Neural progenitor cell (in vitro differentiated cells): Measurements from ENCODE around the gene ADGRL1.
A peak's percentile ranks its signal among the peaks of the same experiment; 100 is the strongest.
"Not testable (repeated sequence)": the region's sequence is repeated elsewhere in the genome, so short reads cannot be mapped to it uniquely, and the experiment has no call there.

Source experiments
- EZH2phosphoT487 ChIP-seq: fragments of 200-600 bp; sonication (generic); IDR thresholded peaks from 2 replicates; pipeline ENCODE4 v1.6.1; 2017; ENCODE audit warnings: antibody characterized with exemption
- TF ChIP-seq, protein P1 (sequence below): fragments of 200-600 bp; sonication (generic); IDR thresholded peaks from 2 replicates; pipeline ENCODE4 v1.5.1; 2017; ENCODE audit warnings: antibody characterized with exemption, mild to moderate bottlenecking

DNA sequence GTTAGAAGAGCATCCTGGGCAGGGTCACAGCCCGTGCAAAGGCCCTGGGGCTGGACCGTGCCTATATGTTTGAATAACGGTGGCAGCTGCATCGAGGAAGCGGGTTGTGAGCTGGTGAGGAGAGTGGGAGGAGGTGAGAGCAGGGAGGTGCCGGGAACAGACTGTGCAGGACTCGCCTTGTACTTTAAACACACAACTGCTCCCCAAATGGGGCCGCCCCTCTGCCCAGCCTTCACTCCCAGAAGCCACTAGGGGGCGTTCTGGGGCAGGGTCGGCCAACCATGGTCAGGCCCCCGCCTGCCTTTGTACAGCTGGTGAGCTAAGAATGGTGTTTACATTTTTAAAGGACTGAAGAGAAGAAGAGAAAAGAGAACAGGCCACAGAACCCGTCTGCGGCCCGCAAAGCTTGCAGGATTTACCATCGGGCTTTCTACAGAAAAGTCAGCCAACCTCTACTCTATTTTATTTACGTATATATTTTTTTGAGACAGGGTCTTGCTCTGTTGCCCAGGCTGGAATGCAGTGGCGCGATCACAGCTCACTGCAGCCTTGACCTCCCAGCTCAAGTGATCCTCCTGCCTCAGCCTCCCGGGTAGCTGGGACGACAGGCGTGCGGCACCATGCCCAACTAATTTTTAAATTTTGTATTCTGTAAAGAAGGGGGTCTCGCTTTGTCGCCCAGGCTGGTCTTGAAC, 5.7 kb downstream of the ADGRL1 start:
- TF ChIP-seq EZH2phosphoT487: not testable (repeated sequence)
- TF ChIP-seq, protein P1, sequence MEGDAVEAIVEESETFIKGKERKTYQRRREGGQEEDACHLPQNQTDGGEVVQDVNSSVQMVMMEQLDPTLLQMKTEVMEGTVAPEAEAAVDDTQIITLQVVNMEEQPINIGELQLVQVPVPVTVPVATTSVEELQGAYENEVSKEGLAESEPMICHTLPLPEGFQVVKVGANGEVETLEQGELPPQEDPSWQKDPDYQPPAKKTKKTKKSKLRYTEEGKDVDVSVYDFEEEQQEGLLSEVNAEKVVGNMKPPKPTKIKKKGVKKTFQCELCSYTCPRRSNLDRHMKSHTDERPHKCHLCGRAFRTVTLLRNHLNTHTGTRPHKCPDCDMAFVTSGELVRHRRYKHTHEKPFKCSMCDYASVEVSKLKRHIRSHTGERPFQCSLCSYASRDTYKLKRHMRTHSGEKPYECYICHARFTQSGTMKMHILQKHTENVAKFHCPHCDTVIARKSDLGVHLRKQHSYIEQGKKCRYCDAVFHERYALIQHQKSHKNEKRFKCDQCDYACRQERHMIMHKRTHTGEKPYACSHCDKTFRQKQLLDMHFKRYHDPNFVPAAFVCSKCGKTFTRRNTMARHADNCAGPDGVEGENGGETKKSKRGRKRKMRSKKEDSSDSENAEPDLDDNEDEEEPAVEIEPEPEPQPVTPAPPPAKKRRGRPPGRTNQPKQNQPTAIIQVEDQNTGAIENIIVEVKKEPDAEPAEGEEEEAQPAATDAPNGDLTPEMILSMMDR: peak; percentile 70
